ENCODE measurements around the gene NME3. TPM values are rescaled to one million over a fixed set of nuclear protein-coding genes. Genes with fewer than 3 reads are reported as not detected.
A peak's percentile ranks its signal among the peaks of the same experiment; 100 is the strongest.

NME3 gene
- total and polyA plus RNA-seq, 2 of the 13 experiments (the other 11 are each of a cell fraction or from before 2014, with no cell fraction given), result 10.4 to 15.9 TPM

DNA sequence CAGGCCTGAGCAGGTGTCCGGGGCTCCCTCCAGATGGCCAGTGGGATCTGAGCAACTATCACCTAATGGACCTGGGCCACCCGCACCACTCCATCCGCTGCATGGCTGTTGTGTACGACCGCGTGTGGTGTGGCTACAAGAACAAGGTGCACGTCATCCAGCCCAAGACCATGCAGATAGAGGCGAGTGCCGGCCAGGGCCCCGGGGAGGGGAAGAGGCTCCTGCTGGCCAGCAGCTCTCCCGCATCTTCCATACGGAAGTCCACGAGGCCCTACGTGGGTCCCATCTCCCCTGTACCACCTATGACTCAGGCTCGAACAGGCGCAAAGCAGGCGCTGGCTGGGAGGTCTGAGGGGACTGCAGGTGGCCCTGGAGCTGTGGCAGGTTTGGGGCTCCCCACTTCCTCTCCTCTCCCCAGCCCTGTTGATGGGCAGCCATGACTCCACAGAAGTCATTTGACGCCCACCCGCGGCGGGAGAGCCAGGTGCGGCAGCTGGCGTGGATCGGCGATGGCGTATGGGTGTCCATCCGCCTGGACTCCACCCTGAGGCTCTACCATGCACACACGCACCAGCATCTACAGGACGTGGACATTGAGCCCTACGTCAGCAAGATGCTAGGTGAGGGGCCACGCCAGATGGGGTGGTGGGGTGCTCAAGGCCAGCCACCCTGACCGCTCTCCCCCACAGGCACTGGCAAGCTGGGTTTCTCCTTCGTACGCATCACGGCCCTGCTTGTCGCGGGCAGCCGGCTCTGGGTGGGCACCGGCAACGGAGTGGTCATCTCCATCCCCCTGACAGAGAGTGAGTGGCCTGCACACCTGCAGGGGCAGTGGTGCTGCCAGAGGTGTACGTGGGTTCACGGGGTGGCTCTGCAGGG lies 4.0 kb downstream of the NME3 start:
- H3K27ac ChIP-seq (ENCODE audit: extremely low read length, insufficient read depth, low read length), result no peak overlapping the region
- no peaks in the 10 kb centered on the region for H4K20me1 ChIP-seq (ENCODE audit: insufficient read depth, low read length)
- CTCF ChIA-PET (ENCODE audit: low intra/inter-chr PET ratio, low total read pairs), result no interaction called here
- no peak for FAIRE-seq
- POLR2A ChIA-PET, result interaction anchor here (2.7 kb wide), 1 partner anchor 15 kb away, joined by 7 read pairs; the partner anchor contains the start of genes NUBP2 and SPSB3
- H3K4me3 ChIP-seq (replicated peaks in 1 of 3; ENCODE audit: insufficient read depth in 1 of 3, low read depth in 2 of 3, low read length in 3 of 3), result no peak overlapping the region
- BruUV-seq (replicated peaks), result no TSS peak
- H3K4me1 ChIP-seq (ENCODE audit: insufficient read depth, low read length), result no peaks in the 10 kb centered on the region
- no peaks in the 10 kb centered on the region for H3K9me3 ChIP-seq (ENCODE audit: low read length)
- 96% methylated on average over 32 of the region's 42 CpGs for WGBS (ENCODE audit: low lambda C conversion rate)
- no peak overlapping the region for H3K4me2 ChIP-seq (ENCODE audit: low read depth, low read length)
- in situ Hi-C loops (cut with HindIII; ENCODE audit: extremely low pct_ligation_motif_present, low pct_unique_long_range_greater_than_20kb), result no loop called here
- TF ChIP-seq AGO2 (optimal IDR thresholded peaks at IDR 0.05; ENCODE audit: low read depth, low read length) (peak; percentile 50), ZFP36L1 (CRISPR knock-in tag; IDR thresholded peaks at IDR 0.05) (no peak)
- DNase-seq (ENCODE audit: low spot score), result no peak
- H2AFZ ChIP-seq (ENCODE audit: low read length), result no peak overlapping the region
- ATAC-seq, result no peak
- intact Hi-C loops (cut with micrococcal nuclease; ENCODE audit: unreplicated experiment), result no loop called here
- H3K27me3 ChIP-seq (ENCODE audit: control insufficient read depth in 1 of 2, insufficient read depth in 2 of 2, low read length in 2 of 2), result no peaks in the 10 kb centered on the region; a peak in 1 of 5 replicates
- H3K9ac ChIP-seq (ENCODE audit: insufficient read depth, low read depth, low read length), result no peak overlapping the region
- H3K79me2 ChIP-seq (ENCODE audit: insufficient read depth, low read length), result peaks cover 7% of the 10 kb centered on the region
- H3K36me3 ChIP-seq (replicated peaks in 1 of 2; ENCODE audit: control insufficient read depth in 1 of 2, insufficient read depth in 2 of 2, low read length in 2 of 2), result peaks cover 19 to 35% of the 10 kb centered on the region in 2 experiments; a peak in 4 of 5 replicates

DNA sequence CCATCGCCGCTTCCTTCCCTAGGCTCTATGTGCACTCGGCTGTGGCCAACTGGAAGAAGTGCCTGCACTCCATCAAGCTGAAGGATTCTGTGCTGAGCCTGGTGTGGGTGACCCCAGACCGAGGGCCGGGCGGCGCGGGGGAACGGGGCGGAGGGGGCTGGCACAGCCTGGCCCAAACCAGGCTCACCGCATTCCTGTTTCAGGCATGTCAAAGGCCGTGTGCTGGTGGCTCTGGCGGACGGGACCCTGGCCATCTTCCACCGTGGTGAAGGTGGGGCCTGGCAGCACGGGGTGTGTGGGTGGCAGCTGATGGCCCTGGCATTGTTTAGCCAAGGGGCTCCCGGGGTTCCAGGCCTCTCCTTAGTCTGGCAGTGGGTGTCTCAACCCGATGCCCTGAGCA lies 4.6 kb downstream of the NME3 start:
- DNase-seq (ENCODE audit: low spot score) (no peak), FAIRE-seq (no peak), ATAC-seq (no peak)
- no peak overlapping the region for H2AFZ ChIP-seq (ENCODE audit: low read length)
- H3K4me3 ChIP-seq (replicated peaks in 1 of 3; ENCODE audit: insufficient read depth in 1 of 3, low read depth in 2 of 3, low read length in 3 of 3), result no peak overlapping the region
- peaks cover under 1% of the 10 kb centered on the region for H3K79me2 ChIP-seq (ENCODE audit: insufficient read depth, low read length)
- intact Hi-C loops (cut with micrococcal nuclease; ENCODE audit: unreplicated experiment) (no loop called here), in situ Hi-C loops (cut with HindIII; ENCODE audit: extremely low pct_ligation_motif_present, low pct_unique_long_range_greater_than_20kb) (no loop called here)
- WGBS (ENCODE audit: low lambda C conversion rate), result 87% methylated on average over 3 of the region's 18 CpGs
- H3K9ac ChIP-seq (ENCODE audit: insufficient read depth, low read depth, low read length), result no peak overlapping the region
- H3K9me3 ChIP-seq (ENCODE audit: low read length), result no peaks in the 10 kb centered on the region
- H3K36me3 ChIP-seq (replicated peaks in 1 of 2; ENCODE audit: control insufficient read depth in 1 of 2, insufficient read depth in 2 of 2, low read length in 2 of 2), result peaks cover 20 to 39% of the 10 kb centered on the region in 2 experiments; a peak in 4 of 5 replicates
- H3K27me3 ChIP-seq (ENCODE audit: control insufficient read depth in 1 of 2, insufficient read depth in 2 of 2, low read length in 2 of 2), result no peaks in the 10 kb centered on the region
- ChIA-PET CTCF (ENCODE audit: low intra/inter-chr PET ratio, low total read pairs) (no interaction called here), POLR2A (no interaction called here)
- TF ChIP-seq YEATS2 (CRISPR knock-in tag; IDR thresholded peaks at IDR 0.05; ENCODE audit: borderline replicate concordance) (no peak), ZNF24 (IDR thresholded peaks at IDR 0.05) (no peak), ARNT2 (CRISPR knock-in tag; IDR thresholded peaks at IDR 0.05; ENCODE audit: low read depth) (no peak), POGZ (CRISPR knock-in tag; IDR thresholded peaks at IDR 0.05) (no peak), HDAC2 (CRISPR knock-in tag; IDR thresholded peaks at IDR 0.05) (no peak), ZNF138 (CRISPR knock-in tag; IDR thresholded peaks at IDR 0.05; ENCODE audit: low read depth) (no peak), RAD21 (CRISPR knock-in tag; IDR thresholded peaks at IDR 0.05) (no peak), ZNF432 (CRISPR knock-in tag; IDR thresholded peaks at IDR 0.05; ENCODE audit: borderline replicate concordance) (no peak)
- TF ChIP-seq, protein P1, sequence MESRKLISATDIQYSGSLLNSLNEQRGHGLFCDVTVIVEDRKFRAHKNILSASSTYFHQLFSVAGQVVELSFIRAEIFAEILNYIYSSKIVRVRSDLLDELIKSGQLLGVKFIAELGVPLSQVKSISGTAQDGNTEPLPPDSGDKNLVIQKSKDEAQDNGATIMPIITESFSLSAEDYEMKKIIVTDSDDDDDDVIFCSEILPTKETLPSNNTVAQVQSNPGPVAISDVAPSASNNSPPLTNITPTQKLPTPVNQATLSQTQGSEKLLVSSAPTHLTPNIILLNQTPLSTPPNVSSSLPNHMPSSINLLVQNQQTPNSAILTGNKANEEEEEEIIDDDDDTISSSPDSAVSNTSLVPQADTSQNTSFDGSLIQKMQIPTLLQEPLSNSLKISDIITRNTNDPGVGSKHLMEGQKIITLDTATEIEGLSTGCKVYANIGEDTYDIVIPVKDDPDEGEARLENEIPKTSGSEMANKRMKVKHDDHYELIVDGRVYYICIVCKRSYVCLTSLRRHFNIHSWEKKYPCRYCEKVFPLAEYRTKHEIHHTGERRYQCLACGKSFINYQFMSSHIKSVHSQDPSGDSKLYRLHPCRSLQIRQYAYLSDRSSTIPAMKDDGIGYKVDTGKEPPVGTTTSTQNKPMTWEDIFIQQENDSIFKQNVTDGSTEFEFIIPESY (CRISPR knock-in tag; IDR thresholded peaks at IDR 0.05), result no peak
- H3K4me2 ChIP-seq (ENCODE audit: low read depth, low read length), result no peak overlapping the region
- no peaks in the 10 kb centered on the region for H4K20me1 ChIP-seq (ENCODE audit: insufficient read depth, low read length)
- no TSS peak for BruUV-seq (replicated peaks)
- H3K4me1 ChIP-seq (ENCODE audit: insufficient read depth, low read length), result no peaks in the 10 kb centered on the region
- H3K27ac ChIP-seq (ENCODE audit: extremely low read length, insufficient read depth, low read length), result no peak overlapping the region

All from HepG2 (cell line).